ENCODE data around the gene MOGAT1.
"Not testable (repeated sequence)": the region's sequence is repeated elsewhere in the genome, so short reads cannot be mapped to it uniquely, and the experiment has no call there.

GRCh38 chr2:222693413-222693812 lies 22.0 kb downstream of the MOGAT1 start:
- not testable (repeated sequence) for TF ChIP-seq POLR2A, CTCF (IDR thresholded peaks at IDR 0.05)

All from Peyer's patch (tissue), 4 donors.